Measurements from ENCODE around the gene DNAJB1. TPM values are rescaled to one million over a fixed set of nuclear protein-coding genes. Genes with fewer than 3 reads are reported as not detected.

The DNAJB1 gene
- total RNA-seq, 1 experiment from 2014 or later: 77.7 TPM

DNA sequence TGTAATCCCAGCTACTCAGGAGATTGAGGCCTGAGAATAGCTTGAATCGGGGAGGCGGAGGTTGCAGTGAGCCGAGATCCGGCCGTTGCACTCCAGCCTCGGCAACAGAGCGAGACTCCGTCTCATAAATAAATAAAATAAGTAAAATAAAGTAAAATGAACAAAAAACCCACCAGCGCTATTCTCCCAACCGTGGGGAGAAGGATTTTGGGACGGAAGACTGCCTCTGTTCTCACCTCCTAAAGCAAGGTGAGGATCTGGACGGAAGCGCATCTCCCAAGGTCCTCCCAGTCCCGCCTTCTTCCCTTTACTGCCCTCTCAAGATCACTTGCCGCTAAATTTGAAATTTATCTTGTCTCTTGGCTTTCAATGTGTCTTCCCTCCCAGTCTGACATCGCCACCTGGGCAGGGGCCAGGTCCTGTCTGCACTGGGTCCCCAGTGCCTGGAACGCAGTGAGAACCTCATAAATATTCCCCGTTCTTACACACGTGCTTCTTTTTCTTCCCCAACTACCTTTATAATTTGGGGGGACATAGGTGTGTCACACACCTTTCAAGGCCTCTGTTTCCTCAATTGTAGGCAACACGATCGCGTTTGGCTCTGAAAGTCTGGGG, 1.2 kb upstream of the DNAJB1 start:
- Histone ChIP-seq H3K79me2 (ENCODE audit: insufficient read depth, low read length) (peaks cover 14% of the 10 kb centered on the region; the same call in 1 of the 2 replicates), H3K56ac (ENCODE audit: insufficient read length, low read depth, low read length) (no peak overlapping the region), H2AFZ (ENCODE audit: low read length) (no peak overlapping the region), H2BK20ac (ENCODE audit: low read depth, low read length, poor library complexity, severe bottlenecking) (no peak overlapping the region), H3K9ac (ENCODE audit: extremely low read depth, insufficient read length, low read length) (no peak overlapping the region), H2BK120ac (ENCODE audit: low read depth, low read length, poor library complexity, severe bottlenecking) (no peak overlapping the region), H2BK12ac (ENCODE audit: insufficient read length, low read depth, low read length) (no peak overlapping the region), H2BK15ac (ENCODE audit: low read depth, low read length) (no peak overlapping the region), H3K4me1 (ENCODE audit: insufficient read depth, low read length) (no peaks in the 10 kb centered on the region), H2AK5ac (ENCODE audit: insufficient read length, low read length) (no peak overlapping the region), H3K9me3 (ENCODE audit: control insufficient read depth, low read depth, low read length) (no peaks in the 10 kb centered on the region), H3K4me2 (ENCODE audit: insufficient read depth, insufficient read length, low read length) (no peak overlapping the region), H4K5ac (ENCODE audit: insufficient read length, low read depth, low read length) (no peak overlapping the region), H4K8ac (replicated peaks; ENCODE audit: insufficient read length, low read depth, low read length) (no peak overlapping the region), H2BK5ac (ENCODE audit: insufficient read length, low read length) (no peak overlapping the region), H3K79me1 (ENCODE audit: insufficient read depth, low read depth, low read length, poor library complexity, severe bottlenecking) (peaks cover 9% of the 10 kb centered on the region), H3K23ac (ENCODE audit: insufficient read length, low read depth, low read length) (no peak overlapping the region), H3T11ph (ENCODE audit: low read length) (no peak overlapping the region), H3K23me2 (ENCODE audit: insufficient read length, low read depth, low read length, poor library complexity, severe bottlenecking) (peaks cover 9% of the 10 kb centered on the region), H3K27me3 (ENCODE audit: insufficient read depth, low read length) (no peaks in the 10 kb centered on the region), H4K91ac (ENCODE audit: insufficient read length, low read depth, low read length) (no peak overlapping the region), H3K27ac (ENCODE audit: insufficient read length, low read depth, low read length) (no peak overlapping the region), H4K20me1 (ENCODE audit: control insufficient read depth, insufficient read depth, insufficient read length) (no peaks in the 10 kb centered on the region), H3K18ac (ENCODE audit: insufficient read length, low read depth, low read length) (peak overlapping the region; percentile 42), H3K14ac (ENCODE audit: insufficient read depth, low read length) (no peak overlapping the region), H3K4ac (ENCODE audit: low read depth, low read length) (no peak overlapping the region)
- Mint-ChIP-seq H3K36me3 (ENCODE audit: insufficient read depth in 1 of 3, low read depth in 3 of 3) (peaks cover 27 to 30% (median 28%) of the 10 kb centered on the region in 3 experiments; a peak in 6 of 7 replicates), H3K4me3 (peak overlapping the region; percentile 3 to 69; a peak in 4 of 5 replicates), H3K27me3 (ENCODE audit: low read depth) (peaks cover 1% of the 10 kb centered on the region; the same call in 1 of the 2 replicates), H3K27ac (peak overlapping the region; percentile 50 to 54 (median 54); a peak in 5 of 7 replicates), H3K9me3 (no peaks in the 10 kb centered on the region), H3K4me1 (peaks cover 26 to 31% of the 10 kb centered on the region in 2 experiments)
- TF ChIP-seq CTCF (conservative IDR thresholded peaks at IDR 0.05): no peak
- DNase-seq: no peak
- WGBS (ENCODE audit: extremely low coverage, insufficient read length, low lambda C conversion rate): no CpG with 5 or more reads among the region's 22 CpGs

Measured in H9 (cell line).